Measurements from ENCODE around the gene C22orf31. TPM values are rescaled to one million over a fixed set of nuclear protein-coding genes. Genes with fewer than 3 reads are reported as not detected.
"Not testable (repeated sequence)": the region's sequence is repeated elsewhere in the genome, so short reads cannot be mapped to it uniquely, and the experiment has no call there.

The C22orf31 gene
- total RNA-seq, 1 donor from 2014 or later, result 0.45 TPM

GRCh38 chr22:29043906-29044575, 17.6 kb downstream of the C22orf31 start:
- Mint-ChIP-seq H3K4me1 (peaks cover 15% of the 10 kb centered on the region), H3K9me3 (no peaks in the 10 kb centered on the region), H3K4me3 (no peak overlapping the region), H3K36me3 (peaks cover 28% of the 10 kb centered on the region), H3K27ac (peak overlapping the region; percentile 21), H3K27me3 (ENCODE audit: low read depth) (no peaks in the 10 kb centered on the region)
- no peak for TF ChIP-seq CTCF (IDR thresholded peaks at IDR 0.05; ENCODE audit: unreplicated experiment)
- DNase-seq (ENCODE audit: low spot score in 2 of 2, unreplicated experiment in 2 of 2), result no peak

DNA sequence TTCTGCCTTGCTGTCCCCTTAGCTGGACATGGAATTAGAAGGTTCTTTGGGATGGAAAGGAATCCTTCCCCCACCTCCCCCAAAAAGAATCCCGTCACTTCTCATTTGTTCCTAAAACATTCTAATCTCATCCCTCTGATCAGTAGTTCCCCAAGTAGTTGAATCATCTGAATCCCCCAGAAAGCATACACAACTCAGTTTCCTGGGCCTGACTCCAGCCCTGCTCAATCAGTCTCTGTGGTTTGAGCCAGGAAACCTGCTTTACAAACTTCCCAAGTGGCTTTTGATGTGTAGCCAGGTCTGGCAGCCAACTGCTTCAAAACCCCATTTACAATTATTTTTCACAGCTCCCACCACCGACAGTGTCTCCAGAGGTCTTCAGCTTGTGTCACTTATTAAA, 20.2 kb downstream of the C22orf31 start:
- TF ChIP-seq CTCF (IDR thresholded peaks at IDR 0.05; ENCODE audit: unreplicated experiment), result no peak
- H3K27me3 Mint-ChIP-seq (ENCODE audit: low read depth), result no peaks in the 10 kb centered on the region
- peaks cover 17% of the 10 kb centered on the region for H3K4me1 Mint-ChIP-seq
- no peak for DNase-seq (ENCODE audit: low spot score in 2 of 2, unreplicated experiment in 2 of 2)
- H3K9me3 Mint-ChIP-seq, result no peaks in the 10 kb centered on the region
- peaks cover 14% of the 10 kb centered on the region for H3K36me3 Mint-ChIP-seq
- H3K4me3 Mint-ChIP-seq, result no peak overlapping the region
- peak overlapping the region; percentile 82 for H3K27ac Mint-ChIP-seq

DNA sequence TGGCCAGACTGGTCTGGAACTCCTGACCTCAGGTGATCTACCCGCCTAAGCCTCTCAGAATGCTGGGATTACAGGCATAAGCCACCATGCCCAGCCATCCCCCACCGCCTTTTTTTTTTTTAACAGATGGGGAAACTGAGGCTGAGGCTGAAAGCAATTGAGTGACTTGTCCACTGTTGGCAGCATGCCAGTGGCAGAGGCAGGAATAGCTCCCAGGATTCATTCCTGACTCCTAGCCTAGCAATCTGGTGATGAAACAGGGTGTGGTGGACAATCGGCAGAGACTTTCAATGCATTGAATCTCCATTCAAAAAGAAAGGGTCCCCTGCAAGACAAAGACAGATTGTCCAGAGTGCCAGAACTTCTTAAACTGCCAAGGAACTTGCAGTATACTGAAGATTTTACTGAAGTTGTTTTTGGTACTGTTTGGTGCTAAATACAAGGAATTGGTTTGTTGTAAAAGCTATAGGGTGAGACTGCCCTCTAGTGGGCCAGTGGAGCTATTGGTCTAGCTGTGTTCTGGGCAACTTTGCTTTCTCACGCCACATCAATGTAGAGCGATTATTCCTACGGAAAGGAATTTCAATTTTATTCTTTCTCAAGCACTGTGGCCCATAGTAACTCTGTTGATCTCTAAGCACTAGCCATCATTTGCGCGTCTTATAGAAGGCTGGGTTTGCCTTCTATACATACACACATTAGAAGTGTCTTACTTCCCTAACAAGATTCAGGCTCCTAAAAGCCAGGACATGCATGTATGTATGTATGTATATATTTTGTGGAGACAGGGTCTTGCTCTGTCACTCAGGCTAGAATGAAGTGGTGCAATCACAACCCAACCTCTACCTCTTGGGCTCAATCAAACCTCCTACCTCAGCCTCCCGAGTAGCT, 21.0 kb downstream of the C22orf31 start:
- TF ChIP-seq CTCF (IDR thresholded peaks at IDR 0.05; ENCODE audit: unreplicated experiment), result peak; percentile 89
- Mint-ChIP-seq H3K4me3 (no peak overlapping the region), H3K27ac (peak overlapping the region; percentile 82), H3K9me3 (no peaks in the 10 kb centered on the region), H3K4me1 (peaks cover 17% of the 10 kb centered on the region), H3K27me3 (ENCODE audit: low read depth) (no peaks in the 10 kb centered on the region), H3K36me3 (peaks cover 9% of the 10 kb centered on the region)
- peak; percentile 42 to 73 for DNase-seq (ENCODE audit: low spot score in 2 of 2, unreplicated experiment in 2 of 2)

DNA sequence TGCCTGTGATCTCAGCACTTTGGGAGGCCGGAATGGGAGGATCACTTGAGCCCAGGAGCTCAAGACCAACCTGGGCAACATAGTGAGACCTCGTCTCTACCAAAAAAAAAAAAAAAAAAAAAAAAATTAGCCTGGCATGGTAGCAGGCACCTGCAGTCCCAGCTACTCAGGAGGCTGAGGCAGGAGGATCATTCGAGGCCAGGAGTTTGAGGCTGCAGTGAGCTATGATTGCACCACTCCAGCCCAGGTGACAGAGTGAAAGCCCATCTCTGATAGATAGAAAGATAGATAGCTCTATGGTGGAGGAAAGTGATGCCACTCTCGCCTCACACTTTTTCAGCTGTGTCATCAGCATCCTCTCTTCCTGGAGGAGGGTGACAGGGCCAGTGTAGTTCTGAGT, 21.9 kb downstream of the C22orf31 start:
- H3K36me3 Mint-ChIP-seq; DNase-seq (ENCODE audit: low spot score in 2 of 2, unreplicated experiment in 2 of 2); H3K4me3 Mint-ChIP-seq; H3K27me3 Mint-ChIP-seq (ENCODE audit: low read depth); H3K9me3 Mint-ChIP-seq: not testable (repeated sequence)
- Mint-ChIP-seq H3K27ac (peak overlapping the region; percentile 78), H3K4me1 (peaks cover 18% of the 10 kb centered on the region)

- TF ChIP-seq CTCF (IDR thresholded peaks at IDR 0.05; ENCODE audit: unreplicated experiment), result no peak
- Mint-ChIP-seq H3K9me3 (no peaks in the 10 kb centered on the region), H3K27me3 (ENCODE audit: low read depth) (no peaks in the 10 kb centered on the region), H3K4me1 (peaks cover 24% of the 10 kb centered on the region), H3K4me3 (no peak overlapping the region), H3K36me3 (peaks cover 5% of the 10 kb centered on the region), H3K27ac (peak overlapping the region; percentile 78)
- no peak for DNase-seq (ENCODE audit: low spot score in 2 of 2, unreplicated experiment in 2 of 2)
Observed at GRCh38 chr22:29039148-29039547, 22.5 kb downstream of the C22orf31 start.

- Mint-ChIP-seq H3K36me3 (no peaks in the 10 kb centered on the region), H3K4me3 (no peak overlapping the region), H3K27ac (peak overlapping the region; percentile 34), H3K9me3 (no peaks in the 10 kb centered on the region), H3K27me3 (ENCODE audit: low read depth) (no peaks in the 10 kb centered on the region), H3K4me1 (peaks cover 28% of the 10 kb centered on the region)
- DNase-seq (ENCODE audit: low spot score in 2 of 2, unreplicated experiment in 2 of 2), result no peak
- no peak for TF ChIP-seq CTCF (IDR thresholded peaks at IDR 0.05; ENCODE audit: unreplicated experiment)
Observed at GRCh38 chr22:29037340-29037932, 24.2 kb downstream of the C22orf31 start.
